HEK293 (cell line): ENCODE data around the gene SLC30A1.

ENCODE experiments used
- CTCF ChIA-PET: fragments of 350-600 bp; formaldehyde crosslinking; extraction: SDS; loops from one replicate; lab custom pipeline; 2021; ENCODE audit warnings: antibody characterized with exemption; lab: Yijun Ruan, JAX
- POLR2A ChIA-PET: fragments of 300-600 bp; formaldehyde crosslinking; extraction: SDS; loops from one replicate; lab custom pipeline; 2020; ENCODE audit warnings: antibody characterized with exemption, inconsistent platforms; lab: Yijun Ruan, JAX
- H3K27ac ChIP-seq: fragments of 200-500 bp; sonication (Bioruptor generic); 2 replicates; pipeline ENCODE4 v1.5.1; 2014; ENCODE audit warnings: low read depth, low read length, control low read depth, inconsistent platforms; ENCODE audit errors: extremely low read depth
- H3K36me3 ChIP-seq, 2 experiments: fragments of 200-500 bp in 1 of 2; sonication (Bioruptor generic) in 1 of 2; 1 replicate in 1 of 2; 2 replicates in 1 of 2; pipeline ENCODE4 v1.5.1; 2014 to 2017; ENCODE audit warnings: inconsistent platforms in 2 of 2, low read length in 2 of 2; ENCODE audit not compliant: control insufficient read depth in 2 of 2, insufficient read depth in 1 of 2
- H3K4me1 ChIP-seq: fragments of 200-500 bp; sonication (Bioruptor generic); 2 replicates; pipeline ENCODE4 v1.5.1; 2014; ENCODE audit warnings: mild to moderate bottlenecking, low read length, inconsistent platforms; ENCODE audit not compliant: control insufficient read depth, insufficient read depth
- H3K4me3 ChIP-seq: 2 replicates; pipeline ENCODE4 v1.5.1; 2011; ENCODE audit warnings: low read depth, mild to moderate bottlenecking, control low read depth, low read length, moderate library complexity
- H3K9me3 ChIP-seq: fragments of 200-500 bp; sonication (Bioruptor generic); 2 replicates; pipeline ENCODE4 v1.5.1; 2014; ENCODE audit warnings: low read depth, low read length, inconsistent platforms; ENCODE audit not compliant: control insufficient read depth, insufficient read depth
- ATF2 ChIP-seq: fragments of 450-650 bp; formaldehyde crosslinking; IDR thresholded peaks from 2 replicates; pipeline ENCODE4 v1.5.1; 2016; ENCODE audit warnings: missing biosample characterization, missing genetic modification characterization, low read depth
- HOXC10 ChIP-seq: sonication (generic); formaldehyde crosslinking; IDR thresholded peaks from 2 replicates; pipeline ENCODE4 v1.8.1; 2023; ENCODE audit warnings: mild to moderate bottlenecking, missing genetic modification reagents
- OVOL3 ChIP-seq: fragments of 450-650 bp; formaldehyde crosslinking; IDR thresholded peaks from 2 replicates; pipeline ENCODE4 v1.5.1; 2016; ENCODE audit warnings: missing biosample characterization, missing genetic modification characterization
- TSHZ1 ChIP-seq: fragments of 450-650 bp; formaldehyde crosslinking; IDR thresholded peaks from 2 replicates; pipeline ENCODE4 v1.5.1; 2016; ENCODE audit warnings: missing biosample characterization, missing genetic modification characterization, borderline replicate concordance
- ZBTB10 ChIP-seq: fragments of 450-650 bp; formaldehyde crosslinking; IDR thresholded peaks from 2 replicates; pipeline ENCODE4 v1.5.1; 2016; ENCODE audit warnings: missing biosample characterization, missing genetic modification characterization
- ZBTB21 ChIP-seq: fragments of 450-650 bp; formaldehyde crosslinking; IDR thresholded peaks from 2 replicates; pipeline ENCODE4 v1.5.1; 2017; ENCODE audit warnings: missing biosample characterization, missing genetic modification characterization
- ZBTB49 ChIP-seq: fragments of 450-650 bp; formaldehyde crosslinking; IDR thresholded peaks from 2 replicates; pipeline ENCODE4 v1.5.1; 2016; ENCODE audit warnings: missing biosample characterization, missing genetic modification characterization, low read depth
- ZBTB7A ChIP-seq: fragments of 450-650 bp; formaldehyde crosslinking; IDR thresholded peaks from 2 replicates; pipeline ENCODE4 v1.5.1; 2016; ENCODE audit warnings: low read depth, missing biosample characterization, missing genetic modification characterization
- ZNF112 ChIP-seq: fragments of 450-650 bp; formaldehyde crosslinking; IDR thresholded peaks from 2 replicates; pipeline ENCODE4 v1.5.0; 2017; ENCODE audit warnings: missing biosample characterization, missing genetic modification characterization
- ZNF133 ChIP-seq: fragments of 450-650 bp; formaldehyde crosslinking; IDR thresholded peaks from 2 replicates; pipeline ENCODE4 v1.5.1; 2016; ENCODE audit warnings: missing biosample characterization, missing genetic modification characterization
- ZNF175 ChIP-seq: fragments of 450-650 bp; formaldehyde crosslinking; IDR thresholded peaks from 2 replicates; pipeline ENCODE4 v1.5.1; 2016; ENCODE audit warnings: missing biosample characterization, missing genetic modification characterization
- ZNF202 ChIP-seq: fragments of 450-650 bp; formaldehyde crosslinking; IDR thresholded peaks from 2 replicates; pipeline ENCODE4 v1.5.1; 2016; ENCODE audit warnings: missing biosample characterization, missing genetic modification characterization, borderline replicate concordance
- ZNF211 ChIP-seq: fragments of 450-650 bp; formaldehyde crosslinking; IDR thresholded peaks from 2 replicates; pipeline ENCODE4 v1.5.1; 2016; ENCODE audit warnings: low read depth, missing biosample characterization, missing genetic modification characterization
- ZNF280C ChIP-seq: fragments of 450-650 bp; formaldehyde crosslinking; IDR thresholded peaks from 2 replicates; pipeline ENCODE4 v1.5.1; 2016; ENCODE audit warnings: missing biosample characterization, missing genetic modification characterization
- ZNF324 ChIP-seq: fragments of 450-650 bp; formaldehyde crosslinking; IDR thresholded peaks from 2 replicates; pipeline ENCODE4 v1.5.1; 2016; ENCODE audit warnings: missing biosample characterization, missing genetic modification characterization
- ZNF350 ChIP-seq: fragments of 450-650 bp; formaldehyde crosslinking; IDR thresholded peaks from 2 replicates; pipeline ENCODE4 v1.5.0; 2017; ENCODE audit warnings: missing biosample characterization, mild to moderate bottlenecking, missing genetic modification characterization
- ZNF426 ChIP-seq: fragments of 450-650 bp; formaldehyde crosslinking; IDR thresholded peaks from 2 replicates; pipeline ENCODE4 v1.5.1; 2017; ENCODE audit warnings: missing biosample characterization, missing genetic modification characterization, mild to moderate bottlenecking, inconsistent platforms, moderate library complexity
- ZNF433 ChIP-seq: fragments of 450-650 bp; formaldehyde crosslinking; IDR thresholded peaks from 2 replicates; pipeline ENCODE4 v1.5.1; 2016; ENCODE audit warnings: missing biosample characterization, missing genetic modification characterization, low read depth
- ZNF548 ChIP-seq: fragments of 450-650 bp; formaldehyde crosslinking; IDR thresholded peaks from 2 replicates; pipeline ENCODE4 v1.5.1; 2016; ENCODE audit warnings: missing biosample characterization, missing genetic modification characterization
- ZNF629 ChIP-seq: fragments of 450-650 bp; formaldehyde crosslinking; IDR thresholded peaks from 2 replicates; pipeline ENCODE4 v1.5.1; 2017; ENCODE audit warnings: missing biosample characterization, missing genetic modification characterization

SLC30A1 gene

GRCh38 chr1:211587123-211587522 is 8.2 kb upstream of the SLC30A1 start:
- Histone ChIP-seq H3K4me3 (no peak overlapping the region), H3K27ac (no peak overlapping the region), H3K36me3 (no peaks in the 10 kb centered on the region), H3K9me3 (no peaks in the 10 kb centered on the region)
- no peak for TF ChIP-seq ZBTB10 (tag by site-specific recombination)
- TF ChIP-seq OVOL3 (tag by site-specific recombination) = no peak
- TF ChIP-seq ZNF324 (tag by site-specific recombination) = no peak
- no peak for TF ChIP-seq ZNF112 (tag by site-specific recombination)
- TF ChIP-seq ZNF548 (tag by site-specific recombination) = no peak
- no peak for TF ChIP-seq ZNF202 (tag by site-specific recombination)
- no peak for TF ChIP-seq ZBTB7A (tag by site-specific recombination)
- no peak for TF ChIP-seq ATF2 (tag by site-specific recombination)
- TF ChIP-seq ZNF133 (tag by site-specific recombination) = no peak
- TF ChIP-seq TSHZ1 (tag by site-specific recombination) = no peak
- no peak for TF ChIP-seq ZNF629 (tag by site-specific recombination)
- no peak for TF ChIP-seq ZNF280C (tag by site-specific recombination)
- no peak for TF ChIP-seq ZNF175 (tag by site-specific recombination)
- no peak for TF ChIP-seq ZNF426 (tag by site-specific recombination)
- TF ChIP-seq ZBTB49 (tag by site-specific recombination) = no peak
- no peak for TF ChIP-seq ZNF211 (tag by site-specific recombination)
- TF ChIP-seq ZNF350 (tag by site-specific recombination) = no peak
- no peak for TF ChIP-seq ZBTB21 (tag by site-specific recombination)
- TF ChIP-seq HOXC10 = no peak
- no peak for TF ChIP-seq ZNF433 (tag by site-specific recombination)
- TF ChIP-seq, all 188 proteins: peak for 0
- H3K4me1 ChIP-seq = peaks cover 4% of the 10 kb centered on the region; the same call in 1 of the 2 replicates
- CTCF ChIA-PET = interaction anchor here (0.6 to 1.5 kb wide), 2 partner anchors 67 to 111 kb away, joined by 3 to 5 read pairs; no protein-coding TSS in a partner anchor
- POLR2A ChIA-PET = no interaction called here
